A549 (cell line): ENCODE results near the gene BCL6B.

Source experiments
- CTCF ChIP-seq: fragments of >200 bp; sonication (Bioruptor Twin); formaldehyde crosslinking; IDR thresholded peaks from 3 replicates; pipeline ENCODE4 v1.5.1; 2016
- EP300 ChIP-seq, 2 experiments: fragments of >200 bp; sonication (Bioruptor Twin); formaldehyde crosslinking; IDR thresholded peaks; 2 replicates in 1 of 2; 3 replicates in 1 of 2; pipeline ENCODE4 v1.6.1; 2016 to 2017
- HES2 ChIP-seq: fragments of >200 bp; sonication (Bioruptor Twin); formaldehyde crosslinking; IDR thresholded peaks from 2 replicates; pipeline ENCODE4 v1.6.1; 2016
- MYC ChIP-seq: IDR thresholded peaks from 2 replicates; pipeline ENCODE4 v1.6.1; 2012; ENCODE audit warnings: mild to moderate bottlenecking, inconsistent platforms, low read length, improper control_type of control experiment, borderline replicate concordance
- POLR2A ChIP-seq: IDR thresholded peaks from 2 replicates; pipeline ENCODE4 v1.6.1; 2012; ENCODE audit warnings: mild to moderate bottlenecking, low read length
- RAD21 ChIP-seq, 2 experiments: fragments of >200 bp in 1 of 2; sonication (Bioruptor Twin) in 1 of 2; formaldehyde crosslinking in 1 of 2; IDR thresholded peaks in 1 of 2; conservative IDR thresholded peaks in 1 of 2; 2 replicates in 1 of 2; 3 replicates in 1 of 2; pipeline ENCODE4 v1.6.1; 2012 to 2018; ENCODE audit warnings: inconsistent platforms in 1 of 2
- TF ChIP-seq, protein P1 (sequence below): IDR thresholded peaks from 2 replicates; pipeline ENCODE4 v1.6.1; 2012
- TF ChIP-seq, protein P2 (sequence below): fragments of 200-600 bp; sonication (generic); IDR thresholded peaks from 2 replicates; pipeline ENCODE4 v1.6.1; 2016; ENCODE audit warnings: antibody characterized with exemption, mild to moderate bottlenecking, moderate library complexity

- TF ChIP-seq CTCF, result no peak
- no peak for TF ChIP-seq EP300 (IDR thresholded peaks at IDR 0.05)
- TF ChIP-seq POLR2A, result no peak
- TF ChIP-seq, protein P1, sequence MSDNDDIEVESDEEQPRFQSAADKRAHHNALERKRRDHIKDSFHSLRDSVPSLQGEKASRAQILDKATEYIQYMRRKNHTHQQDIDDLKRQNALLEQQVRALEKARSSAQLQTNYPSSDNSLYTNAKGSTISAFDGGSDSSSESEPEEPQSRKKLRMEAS, result no peak
- TF ChIP-seq HES2, result no peak
- TF ChIP-seq, protein P2, sequence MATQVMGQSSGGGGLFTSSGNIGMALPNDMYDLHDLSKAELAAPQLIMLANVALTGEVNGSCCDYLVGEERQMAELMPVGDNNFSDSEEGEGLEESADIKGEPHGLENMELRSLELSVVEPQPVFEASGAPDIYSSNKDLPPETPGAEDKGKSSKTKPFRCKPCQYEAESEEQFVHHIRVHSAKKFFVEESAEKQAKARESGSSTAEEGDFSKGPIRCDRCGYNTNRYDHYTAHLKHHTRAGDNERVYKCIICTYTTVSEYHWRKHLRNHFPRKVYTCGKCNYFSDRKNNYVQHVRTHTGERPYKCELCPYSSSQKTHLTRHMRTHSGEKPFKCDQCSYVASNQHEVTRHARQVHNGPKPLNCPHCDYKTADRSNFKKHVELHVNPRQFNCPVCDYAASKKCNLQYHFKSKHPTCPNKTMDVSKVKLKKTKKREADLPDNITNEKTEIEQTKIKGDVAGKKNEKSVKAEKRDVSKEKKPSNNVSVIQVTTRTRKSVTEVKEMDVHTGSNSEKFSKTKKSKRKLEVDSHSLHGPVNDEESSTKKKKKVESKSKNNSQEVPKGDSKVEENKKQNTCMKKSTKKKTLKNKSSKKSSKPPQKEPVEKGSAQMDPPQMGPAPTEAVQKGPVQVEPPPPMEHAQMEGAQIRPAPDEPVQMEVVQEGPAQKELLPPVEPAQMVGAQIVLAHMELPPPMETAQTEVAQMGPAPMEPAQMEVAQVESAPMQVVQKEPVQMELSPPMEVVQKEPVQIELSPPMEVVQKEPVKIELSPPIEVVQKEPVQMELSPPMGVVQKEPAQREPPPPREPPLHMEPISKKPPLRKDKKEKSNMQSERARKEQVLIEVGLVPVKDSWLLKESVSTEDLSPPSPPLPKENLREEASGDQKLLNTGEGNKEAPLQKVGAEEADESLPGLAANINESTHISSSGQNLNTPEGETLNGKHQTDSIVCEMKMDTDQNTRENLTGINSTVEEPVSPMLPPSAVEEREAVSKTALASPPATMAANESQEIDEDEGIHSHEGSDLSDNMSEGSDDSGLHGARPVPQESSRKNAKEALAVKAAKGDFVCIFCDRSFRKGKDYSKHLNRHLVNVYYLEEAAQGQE, result no peak
- TF ChIP-seq MYC, result no peak
- no peak for TF ChIP-seq RAD21 (conservative IDR thresholded peaks at IDR 0.05 in 1 of 2, IDR thresholded peaks at IDR 0.05 in 1 of 2)
Observed at GRCh38 chr17:6997171-6997570, 25.7 kb upstream of the BCL6B start.
